Measurements from ENCODE around the gene YBEY.

The YBEY gene

GRCh38 chr21:46284077-46284644, 2.0 kb upstream of the YBEY start:
- TF ChIP-seq GATA1 (IDR thresholded peaks at IDR 0.05; ENCODE audit: low read depth, low read length) (no peak), POLR2A (IDR thresholded peaks at IDR 0.05; ENCODE audit: low read length) (no peak)

GRCh38 chr21:46284733-46285132, 1.4 kb upstream of the YBEY start:
- no peak for TF ChIP-seq POLR2A (IDR thresholded peaks at IDR 0.05; ENCODE audit: low read length)
- TF ChIP-seq GATA1 (IDR thresholded peaks at IDR 0.05; ENCODE audit: low read depth, low read length), result no peak
- DNase-seq, result no peak

More at GRCh38 chr21:46284077-46284644, 2.0 kb upstream of the YBEY start:
- DNase-seq, result peak in 1 of 2 experiments; percentile 46

- DNase-seq, result no peak
- TF ChIP-seq POLR2A (IDR thresholded peaks at IDR 0.05; ENCODE audit: low read length) (no peak), GATA1 (IDR thresholded peaks at IDR 0.05; ENCODE audit: low read depth, low read length) (no peak)
Observed at GRCh38 chr21:46285206-46285661, 908 bp upstream of the YBEY start, which contains the start of gene MCM3AP. Gene MCM3AP, minus strand, starts transcription at chr21:46285611. Its CDS starts 325 bp downstream, at chr21:46285286.

GRCh38 chr21:46286648-46287002, 483 bp downstream of the YBEY start:
- no peak for DNase-seq
- TF ChIP-seq POLR2A (IDR thresholded peaks at IDR 0.05; ENCODE audit: low read length) (no peak), GATA1 (IDR thresholded peaks at IDR 0.05; ENCODE audit: low read depth, low read length) (no peak)

- TF ChIP-seq POLR2A (IDR thresholded peaks at IDR 0.05; ENCODE audit: low read length) (no peak), GATA1 (IDR thresholded peaks at IDR 0.05; ENCODE audit: low read depth, low read length) (no peak)
- DNase-seq, result no peak
Observed at GRCh38 chr21:46287541-46287940, 1.4 kb downstream of the YBEY start.

- DNase-seq, result peak; percentile 14 to 25
- TF ChIP-seq GATA1 (IDR thresholded peaks at IDR 0.05; ENCODE audit: low read depth, low read length), result no peak
- TF ChIP-seq POLR2A (IDR thresholded peaks at IDR 0.05; ENCODE audit: low read length), result no peak
Observed at GRCh38 chr21:46289655-46290179, 3.6 kb downstream of the YBEY start.

- no peak for DNase-seq
- TF ChIP-seq POLR2A (IDR thresholded peaks at IDR 0.05; ENCODE audit: low read length) (no peak), GATA1 (IDR thresholded peaks at IDR 0.05; ENCODE audit: low read depth, low read length) (no peak)
Observed at GRCh38 chr21:46291561-46291960, 5.4 kb downstream of the YBEY start.

GRCh38 chr21:46294647-46295176, 8.6 kb downstream of the YBEY start:
- DNase-seq, result peak; percentile 46 to 53
- TF ChIP-seq GATA1 (IDR thresholded peaks at IDR 0.05; ENCODE audit: low read depth, low read length) (no peak), POLR2A (IDR thresholded peaks at IDR 0.05; ENCODE audit: low read length) (no peak)

- TF ChIP-seq GATA1 (IDR thresholded peaks at IDR 0.05; ENCODE audit: low read depth, low read length) (no peak), POLR2A (IDR thresholded peaks at IDR 0.05; ENCODE audit: low read length) (no peak)
- peak in 1 of 2 experiments; percentile 40 for DNase-seq
Observed at GRCh38 chr21:46295177-46295770, 9.1 kb downstream of the YBEY start.

GRCh38 chr21:46295996-46296752, 10.0 kb downstream of the YBEY start:
- TF ChIP-seq GATA1 (IDR thresholded peaks at IDR 0.05; ENCODE audit: low read depth, low read length), result no peak
- TF ChIP-seq POLR2A (IDR thresholded peaks at IDR 0.05; ENCODE audit: low read length), result peak; percentile 35
- peak; percentile 70 to 78 for DNase-seq

GRCh38 chr21:46297338-46298271, 11.5 kb downstream of the YBEY start:
- DNase-seq, result peak; percentile 32 to 51
- peak; percentile 27 for TF ChIP-seq POLR2A (IDR thresholded peaks at IDR 0.05; ENCODE audit: low read length)
- no peak for TF ChIP-seq GATA1 (IDR thresholded peaks at IDR 0.05; ENCODE audit: low read depth, low read length)

GRCh38 chr21:46299167-46299566, 13.0 kb downstream of the YBEY start:
- TF ChIP-seq POLR2A (IDR thresholded peaks at IDR 0.05; ENCODE audit: low read length), result no peak
- TF ChIP-seq GATA1 (IDR thresholded peaks at IDR 0.05; ENCODE audit: low read depth, low read length), result no peak
- no peak for DNase-seq

- DNase-seq, result no peak
- TF ChIP-seq POLR2A (IDR thresholded peaks at IDR 0.05; ENCODE audit: low read length) (no peak), GATA1 (IDR thresholded peaks at IDR 0.05; ENCODE audit: low read depth, low read length) (no peak)
Observed at GRCh38 chr21:46301759-46302158, 15.6 kb downstream of the YBEY start.
